GM10847 (cell line): ENCODE measurements around the gene EEF1G.
A peak's percentile ranks its signal among the peaks of the same experiment; 100 is the strongest.

Experiments
- POLR2A ChIP-seq: IDR thresholded peaks from 2 replicates; pipeline ENCODE4 v1.6.1; 2011; ENCODE audit not compliant: insufficient read length; ENCODE audit errors: extremely low read depth

The EEF1G gene

DNA sequence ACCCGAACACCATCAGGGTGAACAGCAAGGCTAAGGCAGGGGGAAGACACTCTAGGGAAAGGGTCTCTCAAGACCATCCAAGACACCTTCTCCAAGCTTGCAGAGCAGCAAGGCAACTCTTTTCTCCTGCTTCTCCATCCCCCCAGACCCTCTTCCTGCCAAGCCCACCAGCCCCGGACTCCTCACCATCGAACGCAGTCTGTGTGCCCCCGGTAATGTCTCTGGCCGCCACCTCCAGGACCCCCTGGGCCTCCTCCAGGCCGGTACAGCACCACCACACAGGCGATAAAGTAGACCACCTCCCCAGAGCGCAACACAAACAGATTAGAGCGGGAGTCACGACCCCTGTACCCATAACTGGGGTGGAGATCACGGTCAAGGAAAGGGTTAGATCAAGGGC is 35.1 kb upstream of the EEF1G start:
- no peak for TF ChIP-seq POLR2A

DNA sequence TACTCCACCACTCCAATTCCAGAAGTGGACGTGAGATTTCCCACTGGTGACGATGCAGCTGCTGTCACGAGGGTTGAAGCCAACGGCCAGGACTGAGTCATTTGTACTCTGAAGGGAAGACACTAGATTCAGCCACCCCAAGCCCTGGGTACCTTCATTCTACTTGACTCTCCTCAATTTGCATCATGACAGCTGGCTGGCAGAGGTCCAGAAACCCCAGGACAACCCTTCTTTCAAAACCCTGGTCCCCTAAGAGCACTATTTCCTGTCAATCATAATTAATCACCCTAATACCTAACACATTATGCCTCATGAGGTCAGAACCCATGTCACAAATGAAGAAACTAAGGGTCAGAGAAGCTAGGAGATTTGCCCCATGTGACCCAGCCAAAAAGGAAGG is 34.0 kb upstream of the EEF1G start:
- no peak for TF ChIP-seq POLR2A

DNA sequence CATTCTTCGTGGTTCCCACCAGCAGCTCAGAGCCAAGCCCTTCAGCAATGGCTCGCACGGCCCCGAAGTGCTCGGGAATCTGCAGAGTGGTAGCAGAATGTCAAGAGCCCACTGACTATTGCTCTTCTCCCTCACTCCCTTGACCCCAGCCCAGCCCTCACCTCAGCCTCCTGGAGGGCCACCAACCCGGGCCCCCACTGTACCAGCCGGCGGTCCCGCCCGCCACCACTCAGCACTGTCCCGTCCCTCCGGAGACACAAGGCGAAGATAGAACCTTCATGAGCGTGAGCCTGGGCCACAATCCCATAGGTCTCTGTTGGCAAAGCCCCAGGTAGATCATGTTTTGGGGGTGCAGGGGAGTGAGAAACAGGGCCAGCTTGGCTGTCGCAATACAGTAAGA is 32.2 kb upstream of the EEF1G start:
- TF ChIP-seq POLR2A = no peak

DNA sequence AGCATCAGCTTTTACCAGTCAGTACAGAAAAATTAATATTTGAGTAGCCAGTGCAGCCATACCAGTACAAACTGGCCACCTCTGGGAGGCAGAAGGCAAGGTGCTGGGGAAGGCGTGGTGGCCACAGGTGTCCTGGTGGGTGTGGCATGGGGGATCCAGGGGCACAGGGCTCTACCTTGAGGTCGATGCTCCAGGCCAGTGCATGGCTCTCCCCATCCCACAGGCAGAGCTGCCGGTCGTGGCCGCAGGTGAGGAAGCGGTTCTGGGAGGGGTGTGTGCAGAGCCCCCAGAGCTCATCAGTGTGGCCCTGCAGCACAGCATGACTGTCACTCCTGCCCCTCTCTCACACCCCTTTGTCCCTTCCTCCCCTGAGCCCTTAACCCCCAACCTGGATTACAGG is 31.8 kb upstream of the EEF1G start:
- TF ChIP-seq POLR2A = no peak

DNA sequence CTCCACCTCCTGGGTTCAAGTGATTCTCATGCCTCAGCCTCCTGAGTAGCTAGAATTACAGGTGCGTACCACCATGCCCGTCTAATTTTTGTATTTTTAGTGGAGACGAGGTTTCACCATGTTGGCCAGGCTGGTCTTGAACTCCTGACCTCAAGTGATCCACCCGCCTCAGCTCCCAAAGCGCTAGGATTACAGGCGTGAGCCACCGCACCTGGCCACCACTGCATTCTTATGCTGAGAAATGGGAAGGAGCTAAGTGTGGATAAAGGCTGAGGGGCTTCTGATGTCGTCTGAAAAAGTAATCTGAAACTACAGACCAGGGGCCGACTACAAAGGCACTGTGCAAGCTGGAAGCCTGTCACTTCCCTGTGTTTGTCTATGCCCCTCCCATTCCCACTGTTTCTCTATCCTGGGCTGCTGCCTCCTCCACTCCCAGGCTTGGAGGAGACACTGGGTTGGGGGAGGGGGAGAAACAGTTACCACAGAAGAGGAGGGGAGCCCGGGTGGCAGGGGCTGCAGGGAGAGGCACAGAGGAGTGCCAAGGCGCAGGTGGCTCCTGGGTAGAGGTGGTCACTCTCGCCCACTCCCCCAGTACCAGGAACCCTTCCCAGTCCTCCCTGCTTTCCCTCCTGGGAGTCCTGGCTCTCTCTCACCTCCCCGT is 30.9 kb upstream of the EEF1G start:
- no peak for TF ChIP-seq POLR2A

DNA sequence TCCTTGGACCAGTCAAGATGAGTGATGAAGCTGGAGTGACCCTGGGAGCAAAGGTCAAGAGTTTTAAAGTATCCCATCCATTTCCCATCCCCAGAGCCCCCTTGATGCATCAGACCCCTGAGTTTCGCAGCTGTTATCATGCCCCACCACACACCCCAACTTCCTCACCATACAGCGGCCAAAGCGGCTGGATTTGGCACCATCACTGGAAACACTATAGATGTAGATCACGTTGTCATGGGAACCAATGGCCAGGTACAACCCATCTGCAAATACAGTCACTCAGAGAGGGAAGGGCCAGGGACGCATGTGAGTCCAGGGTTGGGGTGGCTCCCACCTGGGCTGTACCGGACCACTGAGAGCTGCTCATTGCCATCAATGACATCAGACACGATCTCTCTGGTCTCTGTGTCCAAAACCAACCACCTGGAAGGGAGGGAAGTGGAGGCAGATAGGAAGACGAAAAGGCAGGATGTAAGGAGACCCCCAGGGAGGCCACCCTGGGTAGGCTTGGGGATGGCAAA is 30.1 kb upstream of the EEF1G start:
- no peak for TF ChIP-seq POLR2A

DNA sequence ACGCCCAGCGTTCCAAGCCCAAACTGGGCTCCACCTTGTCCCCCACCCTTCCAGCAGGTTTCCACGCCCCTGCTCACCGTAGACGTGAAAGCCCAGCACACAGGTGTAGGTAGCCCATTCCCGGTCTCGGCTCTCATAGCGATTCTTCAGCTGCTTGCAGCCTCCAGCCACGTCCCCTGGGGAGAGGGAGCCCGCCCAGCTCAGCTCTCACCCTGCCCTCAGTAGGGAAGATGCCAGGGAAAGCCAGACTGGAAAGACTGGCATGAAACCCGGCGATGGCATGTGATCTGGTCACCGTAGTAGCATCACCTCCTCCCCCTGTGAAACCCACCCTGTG is 29.3 kb upstream of the EEF1G start:
- no peak for TF ChIP-seq POLR2A

DNA sequence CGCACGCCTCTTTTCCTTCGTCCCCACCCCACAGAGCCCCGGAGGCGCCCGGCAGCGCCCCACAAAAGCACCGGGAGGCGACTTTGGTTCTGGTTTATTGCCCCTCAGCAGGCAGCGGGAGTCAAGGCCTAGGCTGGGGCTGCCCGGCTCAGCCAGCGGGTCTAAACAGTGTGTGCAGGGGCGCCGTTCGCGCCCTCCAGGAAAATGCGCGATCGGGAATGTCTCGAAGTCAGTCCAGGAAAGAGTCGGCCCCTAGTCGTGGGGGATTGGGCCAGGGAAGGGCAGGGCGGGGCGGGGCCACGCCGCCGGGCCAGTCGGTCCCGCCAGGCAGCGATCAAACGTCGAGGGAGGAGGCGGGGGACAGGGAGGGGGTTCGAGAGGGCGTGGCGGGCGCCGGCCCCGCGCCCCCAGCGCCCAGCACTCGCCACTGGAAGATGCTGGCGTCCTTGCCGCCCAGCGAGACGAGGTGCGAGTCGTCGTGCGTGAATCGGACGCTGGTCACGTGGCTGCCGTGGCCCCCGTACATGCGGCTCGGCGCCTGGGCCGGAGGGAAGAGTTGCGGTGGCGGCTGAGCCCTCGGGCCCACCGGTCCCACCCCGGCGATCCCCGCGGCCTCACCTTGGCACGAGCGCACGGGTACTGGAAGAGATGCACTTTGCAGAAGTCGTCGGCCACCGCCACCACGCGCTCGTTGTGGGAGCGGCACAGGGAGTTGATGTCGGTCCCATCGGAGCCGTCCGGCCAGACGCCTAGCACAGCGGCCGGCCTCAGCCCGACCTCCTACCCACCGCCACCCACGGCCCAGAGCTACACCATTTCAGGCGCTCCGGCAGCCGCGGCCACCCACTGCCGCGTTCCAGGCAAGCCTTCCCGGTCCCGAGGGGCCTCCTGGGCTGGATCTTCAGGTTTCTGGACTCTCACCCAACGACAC is 28.7 kb upstream of the EEF1G start:
- TF ChIP-seq POLR2A = peak; percentile 32

DNA sequence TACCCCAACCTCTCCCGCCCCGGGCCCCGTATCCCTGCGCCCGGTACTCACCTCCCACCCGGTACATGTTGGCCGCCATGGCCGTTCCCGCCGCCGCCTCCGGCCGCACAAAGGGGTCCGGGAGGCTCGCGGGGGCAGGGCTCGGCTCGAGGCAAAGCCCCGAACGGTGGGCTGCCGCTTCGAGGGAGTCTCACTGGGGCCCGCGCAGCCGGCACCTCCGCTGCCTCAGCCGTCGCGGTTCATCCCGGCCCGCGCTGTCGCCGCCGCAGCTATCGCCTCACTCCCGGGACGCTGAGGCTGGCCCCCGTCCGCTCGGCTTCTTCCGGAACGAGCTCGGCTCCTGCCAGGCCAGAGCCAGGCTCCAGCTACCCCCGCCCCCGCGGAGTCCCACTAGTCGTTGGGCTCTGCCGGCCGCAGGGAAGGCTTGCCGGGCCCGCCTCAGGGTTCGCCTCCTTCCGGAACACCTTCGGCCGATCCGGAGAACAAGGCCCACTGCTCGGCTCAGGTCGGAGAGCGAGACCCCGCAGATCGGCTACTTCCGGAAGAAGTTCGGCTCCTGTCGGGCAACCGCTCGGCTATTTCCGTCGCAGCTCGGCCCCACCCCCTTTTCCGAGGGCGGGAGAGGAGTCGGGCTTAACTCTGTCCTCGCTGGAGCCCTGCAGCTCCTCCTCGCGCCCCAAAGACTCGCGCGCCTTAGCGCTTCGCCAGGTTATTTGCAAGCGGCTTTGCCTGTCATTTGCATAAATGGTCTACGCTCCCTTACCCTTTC is 27.9 kb upstream of the EEF1G start, which contains the start of gene MTA2:
MTA2 (minus strand) TSS at position 494 of the 769 bp plus-strand sequence; CDS start at position 79, 415 bp downstream.
- TF ChIP-seq POLR2A = peak; percentile 38

DNA sequence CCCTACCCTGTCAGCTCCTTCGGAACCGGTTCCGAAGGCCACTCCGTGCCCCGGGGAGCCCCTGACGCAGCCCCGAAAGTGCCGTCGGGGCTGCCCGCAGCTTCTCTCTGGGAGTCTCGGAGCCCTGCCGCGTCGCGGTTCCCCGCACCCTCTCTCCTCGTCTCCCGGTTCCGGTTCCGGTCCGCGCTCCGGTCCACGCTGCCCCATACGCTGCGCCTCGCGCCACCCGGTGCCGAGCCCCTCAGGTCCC is 27.4 kb upstream of the EEF1G start:
- no peak for TF ChIP-seq POLR2A

DNA sequence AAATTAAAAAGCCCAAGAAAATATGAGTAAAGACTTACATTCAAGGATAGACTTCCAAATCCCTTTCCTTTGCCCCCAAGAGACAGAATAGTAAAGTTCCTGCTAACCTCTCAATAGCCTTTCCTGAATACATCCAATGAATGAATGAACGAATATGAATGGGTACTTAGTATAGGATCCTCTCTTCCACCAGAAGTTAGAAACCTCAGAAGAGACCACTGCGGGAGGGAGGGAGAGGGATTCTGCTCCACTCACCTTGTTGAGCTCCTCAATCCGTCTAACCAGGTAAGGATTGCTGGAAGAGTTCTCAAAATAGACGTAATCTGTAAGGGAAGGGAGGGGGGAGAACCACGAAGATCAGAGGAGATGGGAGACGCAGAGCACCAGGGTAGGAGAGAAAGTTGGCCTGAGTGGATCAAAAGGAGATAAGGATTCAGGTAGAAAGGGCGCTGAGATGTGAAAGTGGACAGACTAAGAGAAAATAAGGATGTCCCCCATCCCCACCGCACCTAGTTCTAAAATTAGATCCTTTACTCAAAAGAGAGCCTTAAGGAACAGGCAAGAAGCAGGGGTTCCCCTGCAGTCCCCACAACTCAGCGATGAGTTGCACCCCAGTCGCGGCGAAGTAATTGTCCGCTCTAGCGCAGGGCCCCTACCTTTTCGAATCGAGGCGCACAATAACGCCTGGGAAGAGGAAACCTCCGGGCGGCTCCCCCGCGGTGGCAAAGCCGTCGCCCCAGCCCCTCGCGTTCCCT is 26.9 kb upstream of the EEF1G start:
- TF ChIP-seq POLR2A = no peak

DNA sequence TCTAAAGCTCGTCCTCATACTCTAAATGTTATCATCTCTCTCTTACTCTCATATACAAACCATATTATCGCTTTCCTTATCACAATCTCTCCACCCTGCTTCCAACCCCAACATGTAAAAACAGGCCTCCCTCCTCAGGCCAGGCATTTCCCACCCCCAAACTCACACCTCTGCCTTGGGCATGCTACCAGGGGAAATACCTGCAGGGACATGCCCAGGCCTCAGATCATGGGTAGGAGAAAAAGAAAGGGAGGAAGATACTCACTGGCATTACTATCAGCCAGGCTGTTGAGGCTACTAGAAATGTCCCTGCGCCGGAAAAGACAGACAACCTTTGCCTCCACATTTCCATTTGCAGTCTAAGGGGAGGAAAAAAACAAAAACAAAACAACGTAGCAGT is 26.2 kb upstream of the EEF1G start:
- TF ChIP-seq POLR2A = no peak

DNA sequence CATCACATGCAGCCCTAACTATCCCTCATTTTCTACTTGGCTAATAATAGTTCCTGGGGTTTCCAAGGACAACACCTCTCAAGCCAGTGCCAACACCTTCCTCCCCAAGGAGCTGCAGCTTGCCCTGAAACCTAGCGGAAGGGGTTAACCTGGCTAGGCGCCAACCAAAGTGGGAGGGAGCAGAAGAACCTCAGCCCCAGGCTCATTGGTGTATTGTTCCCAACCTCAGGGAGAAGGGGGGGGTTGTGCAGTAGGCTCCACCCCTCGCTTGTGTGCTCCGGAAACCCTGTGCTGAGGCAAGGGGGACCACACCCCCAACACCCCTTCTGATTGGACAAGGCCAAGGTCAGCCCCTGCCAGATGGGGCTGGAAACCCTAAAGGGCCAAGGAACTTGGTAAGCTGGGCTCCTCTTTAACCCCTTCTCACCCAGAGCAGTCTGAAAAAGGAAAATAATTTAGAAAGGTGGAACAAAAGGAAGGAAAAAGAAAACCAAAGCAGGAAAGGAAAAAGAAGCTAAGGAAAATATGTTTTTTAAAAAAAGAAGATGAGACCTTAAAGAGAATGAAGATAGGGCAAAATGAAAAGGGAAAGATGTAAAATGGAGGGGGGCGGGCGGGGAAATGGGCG is 25.5 kb upstream of the EEF1G start:
- TF ChIP-seq POLR2A = no peak

DNA sequence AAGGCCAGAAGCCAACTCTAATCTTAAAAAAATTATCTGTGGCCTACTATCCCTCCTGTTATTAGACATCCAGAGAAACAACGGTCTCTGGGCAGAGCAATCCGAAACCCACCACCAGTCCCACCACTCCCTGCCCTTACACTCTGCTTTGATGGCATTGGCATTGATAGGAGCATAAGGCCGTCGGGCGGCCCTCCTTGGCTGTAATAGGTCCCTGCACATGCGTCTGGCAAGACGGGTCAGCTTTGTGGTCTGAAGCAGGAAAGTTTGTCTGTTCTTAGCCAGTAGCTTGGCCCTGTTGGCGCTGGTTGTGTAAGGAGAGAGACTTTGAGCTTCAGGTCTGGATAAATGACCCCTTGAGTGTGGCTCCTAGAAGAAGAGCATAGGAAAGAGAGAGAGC is 21.4 kb upstream of the EEF1G start:
- TF ChIP-seq POLR2A = no peak
